NCI-H345 treated with DMSO at 0.1 percent for 48 hours (cell line): Measurements from ENCODE around the gene DPEP2.
"Not testable (repeated sequence)": the region's sequence is repeated elsewhere in the genome, so short reads cannot be mapped to it uniquely, and the experiment has no call there.

Experiments used
- DNase-seq: peaks from one replicate; lab custom pipeline; 2025; ENCODE audit not compliant: unreplicated experiment; lab: John Stamatoyannopoulos, UW

DPEP2 gene

DNA sequence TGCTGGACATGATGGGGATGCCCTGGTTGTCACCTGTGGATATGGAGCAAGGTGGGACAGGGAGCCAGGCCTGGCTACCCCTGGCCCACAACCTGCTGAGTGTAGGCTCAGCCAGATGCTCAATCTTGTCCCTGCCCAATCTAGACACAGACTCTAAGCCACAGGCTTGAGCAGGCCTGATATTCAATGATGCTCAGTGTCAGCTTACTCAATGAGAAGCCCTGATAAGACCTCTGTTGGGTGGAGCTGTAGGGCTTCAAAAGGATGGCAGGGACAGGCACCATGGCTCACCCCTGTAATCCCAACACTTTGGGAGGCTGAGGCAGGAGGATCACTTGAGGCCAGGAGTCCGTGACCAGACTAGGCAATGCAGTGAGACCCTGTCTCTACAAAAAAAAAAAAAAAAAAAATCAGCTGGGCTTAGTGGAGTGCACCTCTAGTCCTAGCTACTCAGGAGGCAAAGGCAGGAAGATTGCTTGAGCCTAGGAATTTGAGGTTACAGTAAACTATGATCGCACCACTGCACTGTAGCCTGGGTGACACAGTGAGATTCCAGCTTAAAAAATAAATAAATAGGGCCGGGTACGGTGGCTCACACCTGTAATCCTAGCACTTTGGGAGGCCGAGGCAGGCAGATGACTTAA, 58.7 kb downstream of the DPEP2 start:
- no peak for DNase-seq

DNA sequence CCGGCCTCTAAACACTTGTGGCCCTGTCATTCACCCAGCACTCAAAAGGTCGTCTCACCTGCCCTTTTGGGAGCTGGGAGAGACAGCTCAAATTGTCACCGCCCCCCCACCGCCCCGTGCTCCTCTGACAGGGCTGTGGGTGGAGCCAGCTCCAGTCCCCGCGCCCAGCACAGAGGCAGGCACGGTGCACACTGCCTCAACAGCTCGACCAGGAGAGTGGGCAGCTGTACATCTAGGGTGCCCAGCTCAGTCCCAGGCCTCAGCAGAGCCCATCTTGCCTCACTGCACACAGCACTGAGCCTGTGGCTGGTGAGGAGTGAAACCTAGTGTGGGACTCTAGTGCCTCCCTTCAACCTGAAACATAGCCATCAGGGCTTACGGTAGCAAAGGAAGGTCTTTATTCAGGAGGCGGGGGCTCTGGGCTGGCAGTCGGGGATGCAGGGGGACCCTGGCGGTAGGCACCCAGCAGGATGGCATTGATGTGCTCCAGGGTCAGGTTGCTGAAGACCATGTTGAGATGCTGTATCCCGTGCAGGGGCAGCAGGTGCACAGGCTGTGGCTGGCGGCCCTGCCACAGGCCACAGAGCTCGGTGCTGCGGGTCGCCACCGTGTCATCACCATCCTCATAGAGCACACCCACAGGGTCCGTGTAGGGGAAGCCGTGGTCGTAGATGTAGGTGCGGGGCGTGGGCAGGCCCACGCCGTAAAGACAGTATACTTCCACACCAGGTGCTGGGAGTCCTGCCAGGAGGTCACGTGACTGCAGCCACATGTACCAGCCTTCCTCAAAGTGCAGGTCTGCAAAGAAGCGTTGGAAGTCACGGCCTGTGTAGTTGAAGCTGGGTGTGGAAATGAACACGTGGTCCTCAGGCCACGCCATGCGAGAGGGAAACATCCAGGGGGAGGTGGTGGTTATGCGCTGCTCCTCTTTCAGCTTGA, 59.5 kb downstream of the DPEP2 start:
- DNase-seq = no peak

DNA sequence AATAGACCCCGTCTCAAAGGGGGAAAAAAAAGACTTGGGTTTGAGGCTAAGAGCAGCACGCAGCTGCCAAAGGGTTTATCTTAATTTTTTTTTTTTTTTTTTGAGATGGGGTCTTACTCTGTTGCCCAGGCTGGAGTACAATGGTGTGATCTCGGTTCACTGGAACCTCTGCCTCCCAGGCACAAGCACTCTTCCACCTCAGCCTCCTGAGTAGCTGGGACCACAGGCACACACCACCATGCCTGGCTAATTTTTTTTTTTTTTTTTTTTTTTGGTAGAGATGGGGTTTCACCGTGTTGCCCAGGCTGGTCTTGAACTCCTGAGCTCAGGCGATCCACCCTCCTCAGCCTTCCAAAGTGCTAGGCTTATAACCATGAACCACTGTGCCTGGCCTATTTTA, 61.6 kb downstream of the DPEP2 start:
- not testable (repeated sequence) for DNase-seq
